IMR-90 (cell line): ENCODE measurements around the gene FOXS1. TPM values are rescaled to one million over a fixed set of nuclear protein-coding genes. Genes with fewer than 3 reads are reported as not detected.
A peak's percentile ranks its signal among the peaks of the same experiment; 100 is the strongest.

Source experiments
- ATAC-seq: fragments of 200-7000 bp; cut with Tn5 transposase; 2 replicates; pipeline ENCODE4 v1.9.1; 2020; ENCODE audit warnings: low read depth, mild to moderate bottlenecking, moderate library complexity
- BruUV-seq: library from RNA; stranded (reverse); fragments of 400-500 nt; replicated peaks from 2 replicates; lab custom pipeline; 2021; lab: Mats Ljungman, UMichigan
- CTCF ChIA-PET: fragments of 300-600 bp; formaldehyde crosslinking; extraction: SDS; loops from one replicate; lab custom pipeline; 2021; ENCODE audit warnings: antibody characterized with exemption; lab: Yijun Ruan, JAX
- POLR2A ChIA-PET: fragments of 300-600 bp; sonication (Branson Sonifier 250); formaldehyde crosslinking; loops from one replicate; lab custom pipeline; 2022; ENCODE audit warnings: antibody characterized with exemption; ENCODE audit not compliant: unreplicated experiment; lab: Charles Lee
- DNase-seq: peaks from one replicate; pipeline ENCODE4 v3.0.0; 2013
- H2AFZ ChIP-seq: replicated peaks from 2 replicates; pipeline ENCODE3; 2013; ENCODE audit warnings: low read length, mild to moderate bottlenecking; ENCODE audit not compliant: poor library complexity
- H2AK5ac ChIP-seq: 2 replicates; pipeline ENCODE4 v1.6.1; 2013; ENCODE audit warnings: low read depth, low read length, inconsistent platforms
- H2AK9ac ChIP-seq: replicated peaks from 2 replicates; pipeline ENCODE3; 2013; ENCODE audit warnings: mild to moderate bottlenecking, low read depth, low read length, moderate library complexity; ENCODE audit not compliant: poor library complexity
- H2BK120ac ChIP-seq: 2 replicates; pipeline ENCODE4 v1.6.1; 2013; ENCODE audit warnings: low read depth, low read length, inconsistent platforms
- H2BK15ac ChIP-seq: 3 replicates; pipeline ENCODE4 v1.6.1; 2013; ENCODE audit warnings: low read depth, low read length, inconsistent platforms
- H2BK20ac ChIP-seq: 2 replicates; pipeline ENCODE4 v1.6.1; 2013; ENCODE audit warnings: low read depth, mild to moderate bottlenecking, inconsistent platforms, low read length, moderate library complexity
- H2BK5ac ChIP-seq: 2 replicates; pipeline ENCODE4 v1.6.1; 2013; ENCODE audit warnings: mild to moderate bottlenecking, low read depth, low read length, inconsistent platforms; ENCODE audit not compliant: poor library complexity, severe bottlenecking
- H3K14ac ChIP-seq: replicated peaks from 2 replicates; pipeline ENCODE4 v1.6.1; 2013; ENCODE audit warnings: low read depth, low read length, inconsistent platforms
- H3K18ac ChIP-seq: 2 replicates; pipeline ENCODE4 v1.6.1; 2013; ENCODE audit warnings: low read depth, low read length, control low read depth
- H3K23ac ChIP-seq: 2 replicates; pipeline ENCODE4 v1.6.1; 2013; ENCODE audit warnings: low read depth, low read length, inconsistent platforms
- H3K27ac ChIP-seq: 2 replicates; pipeline ENCODE4 v1.5.1; 2013; ENCODE audit warnings: mild to moderate bottlenecking, control low read depth, low read length; ENCODE audit not compliant: insufficient read depth
- H3K27me3 ChIP-seq: 2 replicates; pipeline ENCODE4 v1.6.1; 2013; ENCODE audit warnings: low read length; ENCODE audit not compliant: control insufficient read depth, insufficient read depth
- H3K36me3 ChIP-seq: 2 replicates; pipeline ENCODE4 v1.6.1; 2013; ENCODE audit warnings: low read length, mixed read lengths; ENCODE audit not compliant: control insufficient read depth, insufficient read depth
- H3K4ac ChIP-seq: 2 replicates; pipeline ENCODE4 v1.6.1; 2013; ENCODE audit warnings: low read depth, low read length, inconsistent platforms
- H3K4me1 ChIP-seq: 2 replicates; pipeline ENCODE4 v1.6.1; 2013; ENCODE audit warnings: low read length, mixed read lengths; ENCODE audit not compliant: control insufficient read depth, insufficient read depth
- H3K4me2 ChIP-seq: 2 replicates; pipeline ENCODE4 v1.6.1; 2013; ENCODE audit warnings: low read depth, mild to moderate bottlenecking, control low read depth, low read length, moderate library complexity
- H3K4me3 ChIP-seq: 2 replicates; pipeline ENCODE4 v1.5.1; 2013; ENCODE audit warnings: low read depth, mild to moderate bottlenecking, control low read depth, low read length, moderate library complexity; ENCODE audit not compliant: insufficient read depth
- H3K56ac ChIP-seq: 2 replicates; pipeline ENCODE4 v1.6.1; 2013; ENCODE audit warnings: low read length, inconsistent platforms; ENCODE audit not compliant: insufficient read depth; ENCODE audit errors: extremely low read depth
- H3K79me1 ChIP-seq, 2 experiments: 2 replicates each; pipeline ENCODE4 v1.6.1; 2013; ENCODE audit warnings: low read length in 2 of 2, inconsistent platforms in 1 of 2, low read depth in 1 of 2
- H3K9ac ChIP-seq: 2 replicates; pipeline ENCODE4 v1.6.1; 2013; ENCODE audit warnings: low read depth, low read length, control low read depth
- H3K9me1 ChIP-seq: 2 replicates; pipeline ENCODE4 v1.6.1; 2013; ENCODE audit warnings: low read length, inconsistent platforms; ENCODE audit not compliant: insufficient read depth
- H3K9me3 ChIP-seq: 2 replicates; pipeline ENCODE4 v1.6.1; 2013; ENCODE audit warnings: low read length; ENCODE audit not compliant: control insufficient read depth, insufficient read depth
- H4K20me1 ChIP-seq: 2 replicates; pipeline ENCODE4 v1.6.1; 2013; ENCODE audit warnings: low read length, inconsistent platforms; ENCODE audit not compliant: insufficient read depth
- H4K5ac ChIP-seq: 2 replicates; pipeline ENCODE4 v1.6.1; 2013; ENCODE audit warnings: mild to moderate bottlenecking, low read depth, low read length, control low read depth
- H4K8ac ChIP-seq, 2 experiments: 2 replicates each; pipeline ENCODE4 v1.6.1; 2013; ENCODE audit warnings: low read depth in 2 of 2, low read length in 2 of 2, control low read depth in 1 of 2, inconsistent platforms in 1 of 2
- H4K91ac ChIP-seq: 2 replicates; pipeline ENCODE4 v1.6.1; 2013; ENCODE audit warnings: low read depth, low read length, inconsistent platforms; ENCODE audit not compliant: insufficient read depth
- BHLHE40 ChIP-seq: fragments of 150-350 bp; IDR thresholded peaks from 2 replicates; pipeline ENCODE4 v1.6.1; 2016; ENCODE audit warnings: mild to moderate bottlenecking, low read depth, low read length
- CHD1 ChIP-seq: IDR thresholded peaks from 2 replicates; pipeline ENCODE4 v1.6.1; 2012; ENCODE audit warnings: low read depth, low read length, improper control_type of control experiment
- FOS ChIP-seq: fragments of 150-350 bp; IDR thresholded peaks from 2 replicates; pipeline ENCODE4 v1.6.1; 2016; ENCODE audit warnings: low read depth, low read length
- MAZ ChIP-seq: IDR thresholded peaks from 2 replicates; pipeline ENCODE4 v1.6.1; 2012; ENCODE audit warnings: low read depth, mild to moderate bottlenecking, low read length, improper control_type of control experiment, moderate library complexity, borderline replicate concordance
- NFE2L2 ChIP-seq: fragments of 150-350 bp; IDR thresholded peaks from 2 replicates; pipeline ENCODE4 v1.6.1; 2016; ENCODE audit warnings: low read depth, mild to moderate bottlenecking, low read length
- RFX5 ChIP-seq: IDR thresholded peaks from 2 replicates; pipeline ENCODE4 v1.8.0; 2012; ENCODE audit warnings: low read depth, mild to moderate bottlenecking, low read length, moderate library complexity
- whole genome bisulfite sequencing, 2 experiments: methylation state at CpG; one replicate each; pipeline versions ENCODE4 v1.1.5 to v1.1.7; 2013; ENCODE audit warnings: missing lambda C conversion rate in 2 of 2; ENCODE audit not compliant: insufficient read length in 1 of 2; ENCODE audit errors: extremely low coverage in 2 of 2; 5-methylcytosine and 5-hydroxymethylcytosine counted together
- dilution Hi-C: fragments of 300-500 bp; cut with HindIII; formaldehyde crosslinking; loops from one replicate; pipeline ENCODE4 v1.14.3; 2018; ENCODE audit warnings: low sequenced_read_pairs; ENCODE audit not compliant: unreplicated experiment
- in situ Hi-C: fragments of 300-500 bp; cut with MboI; formaldehyde crosslinking; loops from 3 replicates; pipeline ENCODE4 v1.14.3; 2019; ENCODE audit warnings: low sequenced_read_pairs, inconsistent platforms, mixed read lengths
- intact Hi-C: fragments of 100-400 bp; cut with micrococcal nuclease; formaldehyde crosslinking; loops from 2 replicates; pipeline ENCODE4 v1.10.0; 2022
- polyA plus RNA-seq, 3 experiments: library from polyadenylated mRNA; depleted of rRNA; stranded (reverse); fragments of >200 nt; gene quantifications; 2 replicates each; pipeline ENCODE4 v1.2.3, GENCODE V29; 2012; ENCODE audit warnings: low replicate concordance in 1 of 3
- total RNA-seq: library from RNA; depleted of rRNA; stranded (reverse); fragments of >200 nt; gene quantifications from 2 replicates; pipeline ENCODE4 v1.2.3, GENCODE V29; 2012

FOXS1 gene
- total and polyA plus RNA-seq, 2 of the 4 experiments (the other 2 are of a cell fraction): not detected

DNA sequence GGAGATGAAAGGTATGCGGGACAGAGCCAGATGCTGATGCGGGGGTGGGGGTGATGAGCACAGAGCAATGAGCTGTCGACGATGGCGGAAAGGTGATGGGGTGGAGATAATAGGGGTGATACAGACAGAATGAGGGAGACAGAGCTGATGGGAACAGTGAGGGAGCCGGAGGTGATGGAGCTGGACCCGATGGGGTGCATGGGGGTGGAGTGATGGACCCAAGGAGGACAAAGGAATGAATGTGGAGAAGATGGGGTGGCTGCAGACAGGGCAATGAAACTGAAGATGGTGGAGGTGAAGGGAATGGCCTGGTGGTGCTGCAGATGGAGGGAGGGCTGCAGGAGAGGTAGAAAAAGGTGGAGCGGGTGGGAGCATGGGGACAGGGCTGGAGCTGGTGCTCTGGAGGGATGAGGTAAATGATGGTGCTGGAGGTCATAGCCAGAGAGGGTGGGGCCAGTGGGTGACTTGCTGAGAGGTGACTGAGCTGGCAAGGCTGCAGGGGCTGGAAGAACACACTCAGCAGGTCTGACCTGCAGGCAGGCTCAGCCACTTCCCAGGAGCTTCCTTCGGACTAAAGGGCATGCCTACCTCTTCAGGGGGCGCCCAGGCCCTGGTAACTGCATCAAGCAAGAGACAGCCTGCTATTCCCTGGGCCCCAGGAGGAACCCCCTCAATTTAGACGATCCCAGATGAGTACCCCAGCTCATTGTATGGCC lies 6.0 kb upstream of the FOXS1 start (continued):
- no peak for TF ChIP-seq CHD1

DNA sequence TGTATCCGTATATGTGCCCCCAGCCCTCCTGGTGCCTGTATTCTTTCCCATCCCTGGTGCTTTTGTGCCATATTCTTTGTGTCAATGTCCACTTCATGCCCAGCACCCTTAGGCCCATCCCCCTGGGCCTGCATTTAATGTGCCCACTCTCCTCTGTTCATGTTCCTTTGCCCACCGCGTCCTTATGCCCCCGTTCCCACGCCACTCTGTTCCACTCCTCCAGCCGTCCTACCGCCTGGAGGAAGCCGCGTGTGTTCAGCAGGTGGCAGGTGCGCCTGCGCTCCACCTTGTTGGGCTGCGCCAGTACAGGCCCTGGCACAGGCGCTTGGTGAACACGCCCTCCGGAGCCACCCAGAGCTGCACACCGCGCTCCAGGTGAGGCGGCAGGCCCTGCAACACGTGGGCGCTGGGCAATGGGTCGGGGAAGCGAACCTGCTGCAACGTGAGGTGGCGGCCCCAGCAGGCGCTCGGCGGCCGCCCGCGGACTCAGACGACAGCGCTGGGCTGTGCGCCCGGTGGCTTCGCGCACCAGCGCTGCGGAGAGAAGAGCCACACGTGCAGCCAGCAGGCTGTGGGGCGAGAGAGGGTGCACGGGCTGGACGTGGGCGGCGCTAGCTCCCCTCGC lies 4.0 kb upstream of the FOXS1 start:
- H3K23ac ChIP-seq: no peak overlapping the region
- ATAC-seq (no peak), DNase-seq (no peak)
- H4K5ac ChIP-seq: no peak overlapping the region
- H4K8ac ChIP-seq: no peak overlapping the region
- H2BK20ac ChIP-seq: no peak overlapping the region
- no peaks in the 10 kb centered on the region for H3K4me1 ChIP-seq
- no peak overlapping the region for H3K9ac ChIP-seq
- H2BK15ac ChIP-seq: no peak overlapping the region
- BruUV-seq: no TSS peak
- H3K4me2 ChIP-seq: no peak overlapping the region
- no peak overlapping the region for H3K4ac ChIP-seq
- no peak overlapping the region for H3K4me3 ChIP-seq
- ChIA-PET CTCF (no interaction called here), POLR2A (no interaction called here)
- no peak overlapping the region for H2BK5ac ChIP-seq
- WGBS, 2 experiments: 17% methylated on average over 22 of the region's 45 CpGs; no CpG with 5 or more reads in 1 of the 2 experiments
- in situ Hi-C loops (loop anchor here (25.0 kb wide), 2 partner anchors 638 to 813 kb away; partner anchors contain the start of gene C20orf203), dilution Hi-C loops (no loop called here), intact Hi-C loops (no loop called here)
- H3K14ac ChIP-seq: no peak overlapping the region
- H3K79me1 ChIP-seq: no peaks in the 10 kb centered on the region
- H3K27me3 ChIP-seq: peaks cover 60% of the 10 kb centered on the region
- TF ChIP-seq BHLHE40: peak; percentile 33; the same call in 1 of the 2 replicates
- TF ChIP-seq FOS: no peak
- TF ChIP-seq NFE2L2: no peak
- no peak for TF ChIP-seq MAZ
- no peak for TF ChIP-seq RFX5
- H4K20me1 ChIP-seq: peaks cover 4% of the 10 kb centered on the region; the same call in 1 of the 2 replicates
- no peaks in the 10 kb centered on the region for H3K36me3 ChIP-seq
- H3K9me1 ChIP-seq: no peaks in the 10 kb centered on the region
- H4K91ac ChIP-seq: no peak overlapping the region
- H3K9me3 ChIP-seq: no peaks in the 10 kb centered on the region
- H3K18ac ChIP-seq: no peak overlapping the region
- H2BK120ac ChIP-seq: no peak overlapping the region
- H2AK5ac ChIP-seq: no peak overlapping the region
- no peak overlapping the region for H2AFZ ChIP-seq
- H3K27ac ChIP-seq: no peak overlapping the region
- H2AK9ac ChIP-seq: no peak overlapping the region
- H3K56ac ChIP-seq: no peak overlapping the region
